GM19023 (cell line): ENCODE data around the gene TMEM243.
"Not testable (repeated sequence)": the region's sequence is repeated elsewhere in the genome, so short reads cannot be mapped to it uniquely, and the experiment has no call there.

Experiments used
- ATAC-seq: cut with Tn5 transposase; IDR thresholded peaks from one replicate; pipeline ENCODE4 v1.9.1; 2021; ENCODE audit warnings: mild to moderate bottlenecking, moderate library complexity; ENCODE audit not compliant: unreplicated experiment

Gene TMEM243, protein sequence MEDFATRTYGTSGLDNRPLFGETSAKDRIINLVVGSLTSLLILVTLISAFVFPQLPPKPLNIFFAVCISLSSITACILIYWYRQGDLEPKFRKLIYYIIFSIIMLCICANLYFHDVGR

DNA sequence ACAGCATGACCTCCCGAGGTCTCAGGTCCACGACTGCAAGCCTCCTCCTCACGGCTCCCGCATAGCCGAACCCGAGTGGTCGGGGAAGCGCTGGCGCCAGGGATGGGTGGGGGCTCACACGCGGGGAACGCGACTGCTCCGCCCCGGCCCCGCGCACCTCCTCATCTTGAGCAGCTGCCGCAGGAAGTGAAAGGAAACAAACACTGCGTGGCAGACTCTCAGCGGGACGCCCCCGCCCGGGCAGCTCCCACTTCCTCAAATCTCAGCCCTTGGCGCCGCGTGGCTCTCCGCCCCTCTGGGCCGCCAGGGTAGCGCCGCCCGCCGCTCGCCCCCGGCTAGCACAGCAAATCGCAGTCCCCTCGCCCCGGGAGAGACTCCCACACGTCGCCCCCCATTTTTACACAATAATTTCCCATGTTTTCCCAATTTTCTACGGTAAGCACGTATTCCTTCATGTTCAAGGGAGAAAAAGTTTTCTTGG lies at the start of gene TMEM243:
TMEM243 (minus strand) TSS at position 188 of the 481 bp plus-strand sequence. CDS start 229 bp downstream, outside the sequence.
- peak; percentile 49 for ATAC-seq

GRCh38 chr7:87267239-87267900 lies 47.8 kb upstream of the TMEM243 start:
- peak; percentile 67 for ATAC-seq

- ATAC-seq, result no peak
Observed at GRCh38 chr7:87263537-87263936, 44.0 kb upstream of the TMEM243 start.

- no peak for ATAC-seq
Observed at GRCh38 chr7:87253589-87254087, 34.1 kb upstream of the TMEM243 start.

- ATAC-seq, result not testable (repeated sequence)
Observed at GRCh38 chr7:87245671-87246070, 26.1 kb upstream of the TMEM243 start.

DNA sequence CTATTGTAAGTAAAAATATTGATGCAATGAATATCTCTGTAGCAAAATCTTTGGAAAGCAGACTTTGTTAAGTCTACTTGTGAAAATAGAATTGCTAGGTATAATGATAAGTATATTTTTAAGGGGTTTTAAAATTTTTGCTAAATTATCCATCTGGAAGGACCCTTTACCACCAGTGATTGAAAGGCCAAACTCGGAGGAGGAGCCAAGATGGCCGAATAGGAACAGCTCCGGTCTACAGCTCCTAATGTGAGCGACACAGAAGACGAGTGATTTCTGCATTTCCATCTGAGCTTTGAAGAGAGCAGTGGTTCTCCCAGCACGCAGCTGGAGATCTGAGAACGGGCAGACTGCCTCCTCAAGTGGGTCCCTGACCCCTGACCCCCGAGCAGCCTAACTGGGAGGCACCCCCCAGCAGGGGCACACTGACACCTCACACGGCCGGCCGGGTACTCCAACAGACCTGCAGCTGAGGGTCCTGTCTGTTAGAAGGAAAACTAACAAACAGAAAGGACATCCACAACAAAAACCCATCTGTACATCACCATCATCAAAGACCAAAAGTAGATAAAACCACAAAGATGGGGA lies 19.0 kb upstream of the TMEM243 start:
- not testable (repeated sequence) for ATAC-seq

DNA sequence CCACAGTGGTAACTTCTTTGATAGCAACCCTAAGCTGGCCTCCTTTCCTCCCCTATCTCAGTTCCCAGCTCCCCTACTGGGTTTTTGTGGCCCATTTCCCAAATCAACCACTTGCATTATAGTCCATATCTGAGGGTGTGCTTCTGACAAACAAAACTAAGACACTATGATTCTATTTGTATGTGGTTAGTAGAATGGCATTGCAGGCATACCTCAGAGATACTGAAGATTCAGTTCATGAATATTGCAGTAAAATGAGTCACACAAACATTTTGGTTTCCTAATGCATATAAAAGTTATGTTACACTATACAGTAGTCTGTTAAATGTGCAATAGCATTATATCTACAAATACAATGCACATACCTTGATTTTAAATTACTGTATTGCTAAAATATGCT lies 15.4 kb upstream of the TMEM243 start:
- no peak for ATAC-seq

GRCh38 chr7:87231711-87232110 lies 12.2 kb upstream of the TMEM243 start:
- ATAC-seq, result no peak

DNA sequence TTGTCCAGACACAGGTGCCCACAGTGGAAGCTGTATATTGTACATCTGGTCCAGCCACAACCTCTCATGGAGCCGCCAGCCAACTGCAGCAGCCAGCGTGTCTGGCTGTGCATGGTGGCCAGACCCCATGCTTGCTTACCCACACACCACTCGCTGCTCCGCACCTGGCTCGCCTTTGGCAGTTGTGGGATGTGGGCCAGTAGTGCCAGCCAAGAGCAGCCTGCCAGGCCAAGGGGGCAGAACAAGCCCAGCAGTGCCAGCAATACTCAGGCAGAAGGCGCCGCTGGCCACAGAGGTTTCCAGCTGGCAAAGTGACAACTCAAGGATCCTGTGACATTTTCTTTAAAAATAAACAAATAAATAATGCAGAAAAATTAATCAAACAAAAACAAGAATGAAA lies 11.7 kb upstream of the TMEM243 start:
- ATAC-seq, result no peak

GRCh38 chr7:87226495-87226894 lies 7.0 kb upstream of the TMEM243 start:
- no peak for ATAC-seq

- no peak for ATAC-seq
Observed at GRCh38 chr7:87225696-87226095, 6.2 kb upstream of the TMEM243 start.

GRCh38 chr7:87223666-87224065 lies 4.1 kb upstream of the TMEM243 start:
- no peak for ATAC-seq

GRCh38 chr7:87220734-87221215 lies 1.2 kb upstream of the TMEM243 start:
- no peak for ATAC-seq

DNA sequence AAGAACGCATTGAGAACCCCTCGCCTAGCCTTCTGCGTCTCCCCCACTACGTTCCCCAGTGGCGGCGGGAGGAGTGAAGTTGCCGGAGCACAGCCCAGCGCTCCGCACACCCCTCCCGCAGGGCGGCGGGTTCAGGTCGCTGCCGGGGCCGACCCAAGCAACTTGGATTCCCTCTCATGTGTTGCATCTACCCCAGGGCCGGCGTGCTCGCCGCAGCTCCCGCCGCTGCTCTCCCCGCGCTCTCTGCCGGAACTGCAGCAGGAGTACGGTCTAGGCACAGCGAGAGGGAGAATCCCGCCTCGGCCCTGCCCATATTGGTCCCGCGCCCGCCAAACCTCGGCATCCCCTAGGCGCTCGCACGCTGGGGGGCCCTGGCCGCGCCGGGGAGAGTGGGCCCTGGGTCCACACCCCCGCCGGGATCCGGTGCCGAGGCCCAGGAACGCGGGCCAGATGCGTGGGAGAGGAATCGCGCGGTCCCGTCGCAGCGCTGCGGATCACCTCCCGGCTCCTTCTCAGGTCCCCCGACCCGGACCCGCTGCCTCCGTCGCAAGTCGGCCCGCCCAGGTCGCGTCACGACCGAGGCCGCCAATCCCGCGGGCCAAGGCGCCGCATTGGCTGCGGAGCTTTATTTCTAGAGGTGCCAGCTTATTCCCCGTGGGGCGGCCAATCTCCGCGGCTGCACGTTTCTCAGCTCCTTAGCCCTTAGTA lies 648 bp upstream of the TMEM243 start:
- peak; percentile 43 for ATAC-seq

DNA sequence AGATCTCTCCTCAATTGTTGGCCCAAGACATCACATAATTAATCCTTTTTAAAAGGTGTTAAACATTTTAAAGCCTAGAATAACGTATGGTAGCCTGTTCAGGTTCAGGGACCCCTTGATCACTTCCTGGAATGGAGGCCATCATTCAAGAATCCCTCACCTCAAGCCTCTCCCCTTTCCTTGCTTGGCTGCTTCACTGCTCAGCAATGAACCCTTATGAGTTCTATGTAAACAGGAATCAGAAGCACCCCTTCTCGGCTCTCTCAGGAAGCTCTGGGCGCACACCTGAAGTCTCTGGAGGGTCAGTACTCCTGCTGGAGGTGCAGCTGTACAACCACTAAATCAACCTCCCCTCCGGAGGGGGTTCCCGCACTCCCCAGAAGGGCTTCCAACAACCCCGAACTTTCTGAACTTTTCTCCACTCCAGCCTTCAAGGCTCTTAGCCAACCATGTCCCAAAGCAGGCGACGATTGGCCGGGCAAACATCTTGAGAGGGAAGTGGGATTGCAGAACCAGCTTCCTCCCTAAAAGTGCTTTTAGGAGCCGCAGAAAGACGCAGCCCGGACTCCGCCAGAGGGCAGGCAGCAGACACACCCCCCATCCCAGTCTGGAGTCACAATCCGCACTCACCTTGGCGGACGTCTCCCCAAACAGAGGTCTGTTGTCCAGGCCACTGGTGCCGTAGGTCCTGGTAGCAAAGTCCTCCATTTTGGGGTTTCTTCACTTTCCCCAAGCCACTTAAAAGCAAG lies 562 bp downstream of the TMEM243 start:
- ATAC-seq, result peak; percentile 0

GRCh38 chr7:87217983-87218653 lies 1.4 kb downstream of the TMEM243 start:
- no peak for ATAC-seq

DNA sequence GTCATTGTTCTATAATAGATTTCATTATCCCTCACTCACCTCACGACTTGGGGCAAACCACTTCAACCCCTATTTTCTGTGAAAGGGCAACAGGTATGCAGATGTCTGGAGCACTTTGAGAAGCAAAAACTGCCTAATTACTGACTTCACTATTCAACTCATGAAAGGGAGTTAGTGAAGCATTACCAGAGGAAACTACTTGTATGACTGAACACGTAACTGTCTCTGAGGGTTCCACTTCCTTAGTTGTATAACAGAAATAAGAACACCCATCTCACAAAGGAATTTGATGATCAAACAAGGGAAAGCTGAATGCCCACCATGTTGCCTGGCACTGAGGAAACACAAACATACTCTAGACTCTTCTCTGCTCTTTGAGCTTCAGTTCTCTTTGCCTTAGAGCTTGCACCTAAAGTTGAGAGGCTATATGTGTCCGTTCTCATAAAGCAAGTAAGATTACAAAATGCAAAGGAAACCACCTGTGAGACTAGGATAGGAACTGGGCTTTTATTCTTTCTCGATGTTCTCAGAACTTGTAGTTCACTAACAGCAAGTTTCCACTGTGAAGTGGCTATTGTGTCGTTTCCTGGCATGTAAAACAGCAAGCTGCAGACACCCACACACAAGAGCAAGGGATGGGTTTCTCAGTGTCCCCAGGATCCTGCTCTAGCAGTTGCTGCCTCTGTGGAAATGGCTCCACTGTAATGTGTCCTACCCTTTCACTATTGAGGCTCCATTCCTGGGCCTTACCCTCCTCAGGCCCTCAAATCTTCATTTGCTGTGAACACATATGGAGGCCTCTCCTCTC lies 2.6 kb downstream of the TMEM243 start:
- ATAC-seq, result peak; percentile 48

GRCh38 chr7:87215046-87215445 lies 4.5 kb downstream of the TMEM243 start:
- no peak for ATAC-seq

- ATAC-seq, result no peak
Observed at GRCh38 chr7:87213811-87214210, 5.7 kb downstream of the TMEM243 start.
